ENCODE results near the gene PPIAL4G. TPM values are rescaled to one million over a fixed set of nuclear protein-coding genes. Genes with fewer than 3 reads are reported as not detected.

Gene PPIAL4G
- total RNA-seq, 1 experiment from 2014 or later: not detected

GRCh38 chr1:148435406-148435805 lies 47.7 kb downstream of the PPIAL4G start:
- Histone ChIP-seq H3K79me1 (ENCODE audit: insufficient read depth, low read depth, low read length, poor library complexity, severe bottlenecking) (peaks cover 3% of the 10 kb centered on the region), H2BK20ac (ENCODE audit: low read depth, low read length, poor library complexity, severe bottlenecking) (no peak overlapping the region), H3K18ac (ENCODE audit: insufficient read length, low read depth, low read length) (no peak overlapping the region), H2BK120ac (ENCODE audit: low read depth, low read length, poor library complexity, severe bottlenecking) (no peak overlapping the region), H3K27me3 (ENCODE audit: insufficient read depth, low read length) (no peaks in the 10 kb centered on the region), H2BK12ac (ENCODE audit: insufficient read length, low read depth, low read length) (no peak overlapping the region), H4K91ac (ENCODE audit: insufficient read length, low read depth, low read length) (no peak overlapping the region), H2AK5ac (ENCODE audit: insufficient read length, low read length) (no peak overlapping the region), H3T11ph (ENCODE audit: low read length) (no peak overlapping the region), H3K4ac (ENCODE audit: low read depth, low read length) (no peak overlapping the region), H3K56ac (ENCODE audit: insufficient read length, low read depth, low read length) (no peak overlapping the region), H3K4me1 (ENCODE audit: insufficient read depth, low read length) (peaks cover 2% of the 10 kb centered on the region; the same call in 1 of the 2 replicates), H3K14ac (ENCODE audit: insufficient read depth, low read length) (no peak overlapping the region), H3K23ac (ENCODE audit: insufficient read length, low read depth, low read length) (no peak overlapping the region), H4K5ac (ENCODE audit: insufficient read length, low read depth, low read length) (no peak overlapping the region), H4K20me1 (ENCODE audit: control insufficient read depth, insufficient read depth, insufficient read length) (no peaks in the 10 kb centered on the region), H3K4me2 (ENCODE audit: insufficient read depth, insufficient read length, low read length) (no peak overlapping the region), H3K9me3 (ENCODE audit: control insufficient read depth, low read depth, low read length) (no peaks in the 10 kb centered on the region), H2AFZ (ENCODE audit: low read length) (no peak overlapping the region), H3K27ac (ENCODE audit: insufficient read length, low read depth, low read length) (no peak overlapping the region), H2BK5ac (ENCODE audit: insufficient read length, low read length) (no peak overlapping the region), H4K8ac (replicated peaks; ENCODE audit: insufficient read length, low read depth, low read length) (no peak overlapping the region), H3K9ac (ENCODE audit: extremely low read depth, insufficient read length, low read length) (no peak overlapping the region), H2BK15ac (ENCODE audit: low read depth, low read length) (no peak overlapping the region), H3K23me2 (ENCODE audit: insufficient read length, low read depth, low read length, poor library complexity, severe bottlenecking) (no peaks in the 10 kb centered on the region), H3K79me2 (ENCODE audit: insufficient read depth, low read length) (no peaks in the 10 kb centered on the region; the same call in 1 of the 2 replicates)
- Mint-ChIP-seq H3K9me3 (peaks cover 8 to 9% of the 10 kb centered on the region in 2 experiments; a peak in 3 of 5 replicates), H3K4me1 (peaks cover 30 to 33% of the 10 kb centered on the region in 2 experiments), H3K36me3 (ENCODE audit: insufficient read depth in 1 of 3, low read depth in 3 of 3) (peaks cover 10 to 27% (median 13%) of the 10 kb centered on the region in 3 experiments), H3K27ac (no peak overlapping the region), H3K27me3 (ENCODE audit: low read depth) (no peaks in the 10 kb centered on the region), H3K4me3 (no peak overlapping the region)
- no CpG with 5 or more reads among the region's 4 CpGs for WGBS (ENCODE audit: extremely low coverage, insufficient read length, low lambda C conversion rate)
- no peak for DNase-seq
- TF ChIP-seq, protein P1, sequence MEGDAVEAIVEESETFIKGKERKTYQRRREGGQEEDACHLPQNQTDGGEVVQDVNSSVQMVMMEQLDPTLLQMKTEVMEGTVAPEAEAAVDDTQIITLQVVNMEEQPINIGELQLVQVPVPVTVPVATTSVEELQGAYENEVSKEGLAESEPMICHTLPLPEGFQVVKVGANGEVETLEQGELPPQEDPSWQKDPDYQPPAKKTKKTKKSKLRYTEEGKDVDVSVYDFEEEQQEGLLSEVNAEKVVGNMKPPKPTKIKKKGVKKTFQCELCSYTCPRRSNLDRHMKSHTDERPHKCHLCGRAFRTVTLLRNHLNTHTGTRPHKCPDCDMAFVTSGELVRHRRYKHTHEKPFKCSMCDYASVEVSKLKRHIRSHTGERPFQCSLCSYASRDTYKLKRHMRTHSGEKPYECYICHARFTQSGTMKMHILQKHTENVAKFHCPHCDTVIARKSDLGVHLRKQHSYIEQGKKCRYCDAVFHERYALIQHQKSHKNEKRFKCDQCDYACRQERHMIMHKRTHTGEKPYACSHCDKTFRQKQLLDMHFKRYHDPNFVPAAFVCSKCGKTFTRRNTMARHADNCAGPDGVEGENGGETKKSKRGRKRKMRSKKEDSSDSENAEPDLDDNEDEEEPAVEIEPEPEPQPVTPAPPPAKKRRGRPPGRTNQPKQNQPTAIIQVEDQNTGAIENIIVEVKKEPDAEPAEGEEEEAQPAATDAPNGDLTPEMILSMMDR (conservative IDR thresholded peaks at IDR 0.05): no peak

Data from H9 (cell line).